DOHH2 (cell line): ENCODE results near the gene GOLGA2.

Source experiments
- H3F3A ChIP-seq: fragments of 200-600 bp; sonication (generic), shearing (Covaris generic); 2 replicates; pipeline ENCODE4 v1.6.0; 2016; ENCODE audit warnings: antibody characterized with exemption, mild to moderate bottlenecking; ENCODE audit not compliant: control insufficient read depth, insufficient read depth
- H3K27ac ChIP-seq: fragments of 200-600 bp; sonication (generic); 2 replicates; pipeline ENCODE4 v1.5.1; 2014; ENCODE audit warnings: low read depth, mild to moderate bottlenecking, low read length, moderate library complexity
- H3K27me3 ChIP-seq: fragments of 200-600 bp; sonication (generic); 2 replicates; pipeline ENCODE4 v1.6.1; 2014; ENCODE audit warnings: mild to moderate bottlenecking, low read length, mixed read lengths; ENCODE audit not compliant: control insufficient read depth
- H3K36me3 ChIP-seq: fragments of 200-600 bp; sonication (generic); 2 replicates; pipeline ENCODE4 v1.6.1; 2014; ENCODE audit warnings: mild to moderate bottlenecking, low read length, moderate library complexity, mixed read lengths; ENCODE audit not compliant: control insufficient read depth
- H3K4me1 ChIP-seq: fragments of 200-600 bp; sonication (generic); 2 replicates; pipeline ENCODE4 v1.6.1; 2014; ENCODE audit warnings: mild to moderate bottlenecking, low read length, mixed read lengths; ENCODE audit not compliant: control insufficient read depth
- H3K4me2 ChIP-seq: fragments of 200-600 bp; sonication (generic); 2 replicates; pipeline ENCODE4 v1.6.0; 2014; ENCODE audit warnings: mild to moderate bottlenecking, low read length, moderate library complexity
- H3K4me3 ChIP-seq: fragments of 200-600 bp; sonication (generic); 2 replicates; pipeline ENCODE4 v1.5.1; 2014; ENCODE audit warnings: mild to moderate bottlenecking, low read length, mixed read lengths
- H3K79me2 ChIP-seq: fragments of 200-600 bp; sonication (generic); 2 replicates; pipeline ENCODE4 v1.6.1; 2014; ENCODE audit warnings: mild to moderate bottlenecking, low read length, mixed read lengths; ENCODE audit not compliant: control insufficient read depth
- H3K9me2 ChIP-seq: fragments of 200-600 bp; sonication (generic); replicated peaks from 2 replicates; pipeline ENCODE4 v1.6.1; 2014; ENCODE audit warnings: mild to moderate bottlenecking, low read length, mixed read lengths; ENCODE audit not compliant: control insufficient read depth
- H3K9me3 ChIP-seq: fragments of 200-600 bp; sonication (generic); 2 replicates; pipeline ENCODE4 v1.6.1; 2014; ENCODE audit warnings: antibody characterized with exemption, low read length, mixed read lengths; ENCODE audit not compliant: control insufficient read depth, insufficient read depth
- H4K20me1 ChIP-seq: fragments of 200-600 bp; sonication (generic); 2 replicates; pipeline ENCODE4 v1.6.0; 2014; ENCODE audit warnings: low read depth, mild to moderate bottlenecking, antibody characterized with exemption, low read length, moderate library complexity; ENCODE audit not compliant: control insufficient read depth, insufficient read depth
- CTCF ChIP-seq: fragments of 200-600 bp; sonication (generic); IDR thresholded peaks from one replicate; pipeline ENCODE4 v1.5.1; 2014; ENCODE audit warnings: antibody characterized with exemption, mild to moderate bottlenecking, low read depth, low read length; ENCODE audit not compliant: poor library complexity, severe bottlenecking
- EZH2phosphoT487 ChIP-seq: fragments of 200-600 bp; sonication (generic); IDR thresholded peaks from 2 replicates; pipeline ENCODE4 v1.6.1; 2017; ENCODE audit warnings: borderline replicate concordance, mild to moderate bottlenecking, antibody characterized with exemption, low read length, moderate library complexity, mixed read lengths

GOLGA2 gene

GRCh38 chr9:128222026-128222425 lies 53.8 kb downstream of the GOLGA2 start:
- Histone ChIP-seq H4K20me1 (no peaks in the 10 kb centered on the region), H3K36me3 (no peaks in the 10 kb centered on the region), H3K27ac (no peak overlapping the region), H3K4me2 (no peak overlapping the region), H3K79me2 (no peaks in the 10 kb centered on the region), H3K9me3 (no peaks in the 10 kb centered on the region), H3K27me3 (peaks cover 13% of the 10 kb centered on the region), H3K4me1 (peaks cover 10% of the 10 kb centered on the region), H3K9me2 (no peaks in the 10 kb centered on the region), H3K4me3 (no peak overlapping the region), H3F3A (no peaks in the 10 kb centered on the region)
- TF ChIP-seq CTCF (no peak), EZH2phosphoT487 (no peak)

DNA sequence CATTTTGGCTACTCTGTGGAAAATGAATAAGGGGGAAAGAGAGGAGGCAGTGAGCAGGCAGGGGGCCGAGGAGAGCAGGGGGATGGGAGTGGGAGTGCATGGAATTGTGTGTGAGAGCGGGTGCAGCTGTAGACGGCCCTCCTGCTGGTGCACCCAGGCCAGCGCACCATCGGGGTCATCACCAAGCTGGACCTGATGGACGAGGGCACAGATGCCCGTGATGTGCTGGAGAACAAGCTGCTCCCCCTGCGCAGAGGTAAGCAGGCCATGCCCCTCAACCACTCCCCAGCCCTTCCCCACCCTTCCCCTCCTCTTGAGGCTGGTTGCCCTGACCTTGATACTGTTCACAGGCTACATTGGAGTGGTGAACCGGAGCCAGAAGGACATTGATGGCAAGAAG lies 56.0 kb downstream of the GOLGA2 start:
- no peaks in the 10 kb centered on the region for H3K79me2 ChIP-seq
- no peaks in the 10 kb centered on the region for H3K9me3 ChIP-seq
- no peak overlapping the region for H3K4me2 ChIP-seq
- H3F3A ChIP-seq: no peaks in the 10 kb centered on the region
- H3K4me1 ChIP-seq: peaks cover 10% of the 10 kb centered on the region
- no peak overlapping the region for H3K27ac ChIP-seq
- H3K36me3 ChIP-seq: no peaks in the 10 kb centered on the region
- peaks cover 12% of the 10 kb centered on the region for H3K27me3 ChIP-seq
- no peaks in the 10 kb centered on the region for H3K9me2 ChIP-seq
- TF ChIP-seq CTCF: no peak
- no peak for TF ChIP-seq EZH2phosphoT487
- no peaks in the 10 kb centered on the region for H4K20me1 ChIP-seq
- no peak overlapping the region for H3K4me3 ChIP-seq

- H3K4me2 ChIP-seq: peak overlapping the region; percentile 63
These were observed 57.1 kb downstream of the GOLGA2 start for GRCh38 chr9:128218518-128219389.

More at GRCh38 chr9:128218518-128219389, 57.1 kb downstream of the GOLGA2 start:
- Histone ChIP-seq H3K27me3 (peaks cover 19% of the 10 kb centered on the region), H3K36me3 (no peaks in the 10 kb centered on the region), H3F3A (no peaks in the 10 kb centered on the region), H3K9me3 (no peaks in the 10 kb centered on the region), H3K79me2 (no peaks in the 10 kb centered on the region), H3K27ac (no peak overlapping the region), H3K9me2 (no peaks in the 10 kb centered on the region), H3K4me1 (peaks cover 14% of the 10 kb centered on the region), H4K20me1 (no peaks in the 10 kb centered on the region), H3K4me3 (peak overlapping the region; percentile 59)
- TF ChIP-seq CTCF (no peak), EZH2phosphoT487 (no peak)
